GM23248 (cell line): ENCODE results near the gene CHST3. TPM values are rescaled to one million over a fixed set of nuclear protein-coding genes. Genes with fewer than 3 reads are reported as not detected.

Experiments
- DNase-seq: peaks from one replicate; pipeline ENCODE4 v3.0.0-alpha.2; 2015
- H2AFZ ChIP-seq: fragments of 200-600 bp; sonication (generic); 2 replicates; pipeline ENCODE4 v1.6.1; 2016; ENCODE audit warnings: antibody characterized with exemption
- H3F3A ChIP-seq: fragments of 200-600 bp; sonication (generic); 2 replicates; pipeline ENCODE4 v1.6.1; 2016; ENCODE audit warnings: mild to moderate bottlenecking, antibody characterized with exemption, mixed run types; ENCODE audit not compliant: insufficient read depth
- H3K27ac ChIP-seq: fragments of 200-600 bp; sonication (generic); 2 replicates; pipeline ENCODE4 v1.5.1; 2016; ENCODE audit warnings: mild to moderate bottlenecking
- H3K27me3 ChIP-seq: fragments of 200-600 bp; sonication (generic); replicated peaks from 2 replicates; pipeline ENCODE4 v1.6.1; 2016; ENCODE audit warnings: mild to moderate bottlenecking; ENCODE audit not compliant: insufficient read depth
- H3K36me3 ChIP-seq: fragments of 200-600 bp; sonication (generic); 2 replicates; pipeline ENCODE4 v1.6.1; 2016; ENCODE audit warnings: low read depth, mild to moderate bottlenecking
- H3K4me1 ChIP-seq: fragments of 200-600 bp; sonication (generic); 2 replicates; pipeline ENCODE4 v1.6.1; 2016; ENCODE audit warnings: mild to moderate bottlenecking; ENCODE audit not compliant: insufficient read depth
- H3K4me2 ChIP-seq: fragments of 200-600 bp; sonication (generic); one replicate; pipeline ENCODE4 v1.6.1; 2016; ENCODE audit warnings: mild to moderate bottlenecking; ENCODE audit not compliant: unreplicated experiment
- H3K4me3 ChIP-seq: fragments of 200-600 bp; sonication (generic); 2 replicates; pipeline ENCODE4 v1.5.1; 2016; ENCODE audit warnings: mild to moderate bottlenecking
- H3K79me2 ChIP-seq: fragments of 200-600 bp; sonication (generic); 2 replicates; pipeline ENCODE4 v1.6.1; 2016; ENCODE audit warnings: mild to moderate bottlenecking; ENCODE audit not compliant: insufficient read depth
- H3K9ac ChIP-seq: fragments of 200-600 bp; sonication (generic); 2 replicates; pipeline ENCODE4 v1.6.1; 2016; ENCODE audit warnings: mild to moderate bottlenecking
- H3K9me2 ChIP-seq: fragments of 200-600 bp; sonication (generic); 2 replicates; pipeline ENCODE4 v1.6.1; 2016; ENCODE audit warnings: mixed run types, mild to moderate bottlenecking, moderate library complexity; ENCODE audit not compliant: insufficient read depth
- H3K9me3 ChIP-seq: fragments of 200-600 bp; sonication (generic); one replicate; pipeline ENCODE4 v1.6.1; 2017; ENCODE audit warnings: low read depth
- H4K20me1 ChIP-seq: fragments of 200-600 bp; sonication (generic); 2 replicates; pipeline ENCODE4 v1.6.0; 2016; ENCODE audit not compliant: insufficient read depth
- EZH2 ChIP-seq: fragments of 200-600 bp; sonication (generic); IDR thresholded peaks from 2 replicates; pipeline ENCODE4 v1.6.1; 2018; ENCODE audit warnings: antibody characterized with exemption, mild to moderate bottlenecking; ENCODE audit not compliant: insufficient read depth, poor library complexity, severe bottlenecking
- EZH2phosphoT487 ChIP-seq: fragments of 200-600 bp; sonication (generic); IDR thresholded peaks from 2 replicates; pipeline ENCODE4 v1.6.1; 2018; ENCODE audit warnings: antibody characterized with exemption, moderate library complexity, mild to moderate bottlenecking, low read depth; ENCODE audit not compliant: insufficient read depth
- WGBS, 2 experiments: methylation state at CpG; one replicate each; pipeline ENCODE4 v1.1.6; 2015 to 2017; ENCODE audit warnings: low lambda C conversion rate in 2 of 2, low coverage in 1 of 2; ENCODE audit errors: missing lambda C conversion rate in 2 of 2; 5-methylcytosine and 5-hydroxymethylcytosine counted together
- in situ Hi-C: fragments of 300-500 bp; cut with MboI; formaldehyde crosslinking; loops from 2 replicates; pipeline ENCODE4 v1.15.0; 2020
- polyA plus RNA-seq: library from polyadenylated mRNA; unstranded; fragments of >200 nt; fragmentation: Nextera tagmentation; extraction: Ambion mirVana; gene quantifications from 2 replicates; pipeline ENCODE4 v1.2.1, GENCODE V29; 2016
- total RNA-seq: library from RNA; depleted of rRNA; stranded (reverse); fragments of >200 nt; shearing (Covaris generic); gene quantifications from 2 replicates; pipeline ENCODE4 v1.2.3, GENCODE V29; 2014

CHST3 gene
- total and polyA plus RNA-seq, 2 experiments from 2014 or later: 10.7 to 42.2 TPM

DNA sequence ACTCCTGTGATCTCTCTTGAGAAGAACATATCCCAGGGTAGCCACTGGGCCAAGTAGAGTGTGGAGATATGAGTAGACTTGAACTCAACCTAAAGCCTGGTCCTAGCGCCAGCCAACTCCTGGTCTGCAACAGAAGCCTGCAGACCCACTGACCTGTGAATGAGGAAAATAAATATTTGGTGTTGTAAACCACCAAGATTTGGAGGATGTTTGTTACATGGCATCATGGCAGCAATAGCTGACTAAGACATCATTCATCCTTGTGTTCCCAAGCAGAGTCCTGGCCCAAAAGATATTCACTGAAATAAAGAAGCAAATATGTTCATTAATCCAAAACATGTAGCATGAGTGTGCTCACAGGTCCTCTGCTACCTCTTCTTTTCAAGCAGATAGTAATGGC, 26.0 kb upstream of the CHST3 start:
- TF ChIP-seq EZH2 (no peak), EZH2phosphoT487 (no peak)
- 91 to 94% methylated on average over 1 of the region's 1 CpG for WGBS, 2 experiments
- H3F3A ChIP-seq: no peaks in the 10 kb centered on the region
- no peaks in the 10 kb centered on the region for H3K27me3 ChIP-seq
- no peaks in the 10 kb centered on the region for H3K4me1 ChIP-seq
- no peaks in the 10 kb centered on the region for H3K79me2 ChIP-seq
- no peaks in the 10 kb centered on the region for H3K9me3 ChIP-seq
- no peak overlapping the region for H3K4me3 ChIP-seq
- H3K9me2 ChIP-seq: no peaks in the 10 kb centered on the region
- H2AFZ ChIP-seq: no peak overlapping the region
- H3K4me2 ChIP-seq: no peak overlapping the region
- no peak overlapping the region for H3K27ac ChIP-seq
- no peak overlapping the region for H3K9ac ChIP-seq
- in situ Hi-C loops: loop anchor here (25.0 kb wide), 1 partner anchor 274 kb away; the partner anchor contains the start of genes ANAPC16 and ASCC1
- H3K36me3 ChIP-seq: no peaks in the 10 kb centered on the region
- H4K20me1 ChIP-seq: no peaks in the 10 kb centered on the region
- no peak for DNase-seq

- H3F3A ChIP-seq: no peaks in the 10 kb centered on the region
- no peak overlapping the region for H3K4me2 ChIP-seq
- TF ChIP-seq EZH2 (no peak), EZH2phosphoT487 (no peak)
- no peak overlapping the region for H3K27ac ChIP-seq
- WGBS, 2 experiments: 62 to 63% methylated on average over 4 of the region's 4 CpGs
- H3K79me2 ChIP-seq: no peaks in the 10 kb centered on the region
- H3K27me3 ChIP-seq: no peaks in the 10 kb centered on the region
- DNase-seq: no peak
- H3K9me2 ChIP-seq: no peaks in the 10 kb centered on the region
- no peaks in the 10 kb centered on the region for H3K4me1 ChIP-seq
- no peaks in the 10 kb centered on the region for H3K9me3 ChIP-seq
- in situ Hi-C loops: loop anchor here (25.0 kb wide), 1 partner anchor 273 kb away; the partner anchor contains the start of genes ANAPC16 and ASCC1
- H3K36me3 ChIP-seq: no peaks in the 10 kb centered on the region
- H3K4me3 ChIP-seq: no peak overlapping the region
- no peaks in the 10 kb centered on the region for H4K20me1 ChIP-seq
- H2AFZ ChIP-seq: no peak overlapping the region
- no peak overlapping the region for H3K9ac ChIP-seq
Observed at GRCh38 chr10:71939304-71939703, 24.9 kb upstream of the CHST3 start.

- H3F3A ChIP-seq: no peaks in the 10 kb centered on the region
- TF ChIP-seq EZH2phosphoT487 (no peak), EZH2 (no peak)
- no peak overlapping the region for H3K4me3 ChIP-seq
- H3K9ac ChIP-seq: no peak overlapping the region
- no peak overlapping the region for H2AFZ ChIP-seq
- H3K27me3 ChIP-seq: no peaks in the 10 kb centered on the region
- H4K20me1 ChIP-seq: no peaks in the 10 kb centered on the region
- no peak for DNase-seq
- no peak overlapping the region for H3K4me2 ChIP-seq
- no peaks in the 10 kb centered on the region for H3K4me1 ChIP-seq
- H3K9me2 ChIP-seq: no peaks in the 10 kb centered on the region
- in situ Hi-C loops: loop anchor here (25.0 kb wide), 1 partner anchor 272 kb away; the partner anchor contains the start of genes ANAPC16 and ASCC1
- no peaks in the 10 kb centered on the region for H3K79me2 ChIP-seq
- no peak overlapping the region for H3K27ac ChIP-seq
- no peaks in the 10 kb centered on the region for H3K9me3 ChIP-seq
- 88% methylated on average over 26 of the region's 26 CpGs for WGBS, 2 experiments
- no peaks in the 10 kb centered on the region for H3K36me3 ChIP-seq
Observed at GRCh38 chr10:71939861-71940474, 24.2 kb upstream of the CHST3 start.

DNA sequence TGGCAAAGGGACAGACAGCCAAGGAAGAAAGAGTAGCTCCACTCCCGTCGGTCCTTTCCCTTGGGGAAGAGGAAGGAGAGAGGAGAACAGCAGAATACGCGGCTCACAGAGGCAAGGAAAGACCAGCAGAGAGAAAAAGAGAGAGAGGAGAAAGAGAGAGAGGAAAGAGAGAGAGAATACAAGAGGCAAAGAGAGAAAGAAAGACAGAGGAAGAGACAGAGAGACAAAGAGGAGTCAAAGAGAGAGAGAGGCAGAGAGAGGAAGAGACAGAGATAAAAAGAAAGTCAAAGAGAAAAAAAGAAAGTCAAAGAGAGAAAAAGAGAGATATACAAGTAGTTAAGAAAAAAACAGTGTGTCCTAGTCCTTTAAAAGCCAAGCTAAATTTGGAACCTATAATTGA, 23.4 kb upstream of the CHST3 start:
- no peaks in the 10 kb centered on the region for H3K79me2 ChIP-seq
- TF ChIP-seq EZH2phosphoT487: no peak
- no peak for TF ChIP-seq EZH2
- no peak for DNase-seq

More for the DNA sequence above, 23.4 kb upstream of the CHST3 start:
- Histone ChIP-seq H3K9ac (no peak overlapping the region), H3K4me3 (no peak overlapping the region), H3K4me1 (no peaks in the 10 kb centered on the region), H3K27me3 (no peaks in the 10 kb centered on the region), H3K9me2 (no peaks in the 10 kb centered on the region), H2AFZ (no peak overlapping the region), H3K4me2 (no peak overlapping the region), H4K20me1 (no peaks in the 10 kb centered on the region), H3F3A (no peaks in the 10 kb centered on the region), H3K9me3 (peaks cover 2% of the 10 kb centered on the region), H3K36me3 (no peaks in the 10 kb centered on the region), H3K27ac (no peak overlapping the region)
- in situ Hi-C loops: loop anchor here (25.0 kb wide), 1 partner anchor 272 kb away; the partner anchor contains the start of genes ANAPC16 and ASCC1
- WGBS, 2 experiments: 80 to 82% methylated on average over 2 to 4 of the region's 4 CpGs
